ENCODE results near the gene ITPKA.

DNA sequence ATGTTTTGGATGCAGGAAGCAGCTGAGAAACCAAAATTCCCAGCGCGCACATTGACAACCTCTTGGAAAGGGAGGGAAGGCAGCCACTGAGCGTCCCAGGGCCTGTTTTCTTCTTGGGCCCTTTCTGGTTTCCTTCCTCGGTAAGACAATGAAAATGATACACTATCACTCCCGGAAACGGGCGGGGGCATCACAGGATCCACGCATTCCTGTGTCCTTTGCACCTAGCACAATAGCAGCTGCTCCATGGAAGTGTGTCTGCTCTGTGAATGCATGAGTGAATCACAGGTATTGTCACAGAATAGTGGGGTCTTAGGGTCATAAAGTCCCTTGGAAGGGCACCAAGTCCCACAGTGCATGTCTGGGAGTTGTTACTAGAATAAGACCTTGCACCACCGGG, 6.3 kb upstream of the ITPKA start:
- no peak for TF ChIP-seq ZBTB33 (IDR thresholded peaks at IDR 0.05; ENCODE audit: borderline replicate concordance, low read depth)
- TF ChIP-seq CTCF (IDR thresholded peaks at IDR 0.05) = no peak
- no peak for TF ChIP-seq POLR2AphosphoS5 (IDR thresholded peaks at IDR 0.05; ENCODE audit: low read depth, low read length)
- TF ChIP-seq EZH2phosphoT487 (IDR thresholded peaks at IDR 0.05; ENCODE audit: borderline replicate concordance, low read depth) = no peak
- no peak for TF ChIP-seq MAX (IDR thresholded peaks at IDR 0.05; ENCODE audit: low read depth)
- TF ChIP-seq RAD21 (IDR thresholded peaks at IDR 0.05; ENCODE audit: low read length) = no peak
- no peak for TF ChIP-seq USF2 (IDR thresholded peaks at IDR 0.05; ENCODE audit: borderline replicate concordance, low read depth, low read length)
- no peak for TF ChIP-seq NRF1 (IDR thresholded peaks at IDR 0.05; ENCODE audit: low read depth, low read length)
- TF ChIP-seq MXI1 (IDR thresholded peaks at IDR 0.05; ENCODE audit: low read depth, low read length) = no peak
- no peak for TF ChIP-seq GABPA (IDR thresholded peaks at IDR 0.05; ENCODE audit: low read depth)
- TF ChIP-seq YY1 (IDR thresholded peaks at IDR 0.05; ENCODE audit: low read depth) = no peak
- TF ChIP-seq, protein P1, sequence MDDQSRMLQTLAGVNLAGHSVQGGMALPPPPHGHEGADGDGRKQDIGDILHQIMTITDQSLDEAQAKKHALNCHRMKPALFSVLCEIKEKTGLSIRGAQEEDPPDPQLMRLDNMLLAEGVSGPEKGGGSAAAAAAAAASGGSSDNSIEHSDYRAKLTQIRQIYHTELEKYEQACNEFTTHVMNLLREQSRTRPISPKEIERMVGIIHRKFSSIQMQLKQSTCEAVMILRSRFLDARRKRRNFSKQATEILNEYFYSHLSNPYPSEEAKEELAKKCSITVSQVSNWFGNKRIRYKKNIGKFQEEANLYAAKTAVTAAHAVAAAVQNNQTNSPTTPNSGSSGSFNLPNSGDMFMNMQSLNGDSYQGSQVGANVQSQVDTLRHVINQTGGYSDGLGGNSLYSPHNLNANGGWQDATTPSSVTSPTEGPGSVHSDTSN (IDR thresholded peaks at IDR 0.05) = no peak
- no peak for TF ChIP-seq FOSL2 (IDR thresholded peaks at IDR 0.05; ENCODE audit: borderline replicate concordance, low read depth)
